Naive thymus-derived CD8-positive, alpha-beta T cell (primary cell): ENCODE measurements around the gene CDH4. TPM values are rescaled to one million over a fixed set of nuclear protein-coding genes. Genes with fewer than 3 reads are reported as not detected.

ENCODE experiments used
- ATAC-seq, 2 donors: fragments of 150-1000 bp; cut with Tn5 transposase in 1 of 2; sonication (Bioruptor Pico), chemical (Tn5 transposase) in 1 of 2; 1 replicate in 1 of 2; 2 replicates in 1 of 2; pipeline ENCODE4 v1.10.0; 2021; ENCODE audit warnings: mild to moderate bottlenecking in 2 of 2, moderate library complexity in 2 of 2
- POLR2A ChIA-PET: fragments of 350-600 bp; sonication (Branson Sonifier 250); formaldehyde crosslinking; loops from one replicate; lab custom pipeline; 2021; ENCODE audit warnings: antibody characterized with exemption; lab: Charles Lee
- DNase-seq, 10 donors: peaks; one replicate each; pipeline versions ENCODE4 v3.0.0 to v3.0.0-alpha.2; 2020 to 2022
- H3K27ac Mint-ChIP-seq, 10 donors: one replicate each; pipeline ENCODE4 v1.8.0; 2020 to 2022; ENCODE audit warnings: mild to moderate bottlenecking in 10 of 10, mixed read lengths in 10 of 10, moderate library complexity in 4 of 10, inconsistent platforms in 1 of 10
- H3K27me3 Mint-ChIP-seq, 5 donors: one replicate each; pipeline ENCODE4 v1.8.0; 2021 to 2022; ENCODE audit warnings: mixed read lengths in 5 of 5
- H3K36me3 Mint-ChIP-seq, 3 donors: one replicate each; pipeline ENCODE4 v1.8.0; 2020 to 2022; ENCODE audit warnings: mixed read lengths in 3 of 3, mild to moderate bottlenecking in 2 of 3, inconsistent platforms in 1 of 3
- H3K4me1 Mint-ChIP-seq, 4 donors: one replicate each; pipeline ENCODE4 v1.8.0; 2021 to 2022; ENCODE audit warnings: mixed read lengths in 4 of 4
- H3K4me3 Mint-ChIP-seq, 10 donors: one replicate each; pipeline ENCODE4 v1.8.0; 2020 to 2022; ENCODE audit warnings: mild to moderate bottlenecking in 10 of 10, mixed read lengths in 10 of 10, moderate library complexity in 6 of 10, inconsistent platforms in 1 of 10
- H3K9me3 Mint-ChIP-seq, 9 donors: one replicate each; pipeline ENCODE4 v1.8.0; 2020 to 2022; ENCODE audit warnings: mixed read lengths in 9 of 9, mild to moderate bottlenecking in 3 of 9, inconsistent platforms in 1 of 9, moderate library complexity in 1 of 9
- polyA plus RNA-seq, 3 donors: library from polyadenylated mRNA; unstranded; fragments of 300-500 nt; fragmentation: Illumina TruSeq; gene quantifications; one replicate each; pipeline ENCODE4 v1.2.3, GENCODE V29; 2021
- total RNA-seq, 8 experiments: library from RNA in 2 of 8; stranded (reverse) in 2 of 8; gene quantifications; one replicate each; pipeline ENCODE4 v1.2.3 and lab custom pipeline; 2021 to 2026

CDH4 gene
- total and polyA plus RNA-seq, 5 experiments from 2014 or later: 0.07 to 0.44 (median 0.15) TPM; not detected in 1

GRCh38 chr20:61649105-61649859 lies 397.2 kb downstream of the CDH4 start:
- no peak for ATAC-seq
- H3K27ac Mint-ChIP-seq: no peak overlapping the region
- H3K36me3 Mint-ChIP-seq: no peaks in the 10 kb centered on the region
- H3K4me1 Mint-ChIP-seq: peaks cover 0 to 2% (median 0%) of the 10 kb centered on the region in 4 donors
- H3K4me3 Mint-ChIP-seq: no peak overlapping the region
- POLR2A ChIA-PET: no interaction called here
- H3K9me3 Mint-ChIP-seq: peaks cover 0 to 5% (median 0%) of the 10 kb centered on the region in 9 donors
- H3K27me3 Mint-ChIP-seq: peaks cover 0 to 8% (median 0%) of the 10 kb centered on the region in 5 donors
- DNase-seq: peak in 1 of 10 donors; percentile 13

- Mint-ChIP-seq H3K36me3 (no peaks in the 10 kb centered on the region), H3K27me3 (peaks cover 0 to 8% (median 0%) of the 10 kb centered on the region in 5 donors), H3K9me3 (peaks cover 0 to 8% (median 0%) of the 10 kb centered on the region in 9 donors), H3K4me3 (no peak overlapping the region), H3K27ac (no peak overlapping the region), H3K4me1 (peaks cover 0 to 2% (median 0%) of the 10 kb centered on the region in 4 donors)
- POLR2A ChIA-PET: no interaction called here
- DNase-seq: peak in 1 of 10 donors; percentile 16
- no peak for ATAC-seq
Measured at GRCh38 chr20:61649860-61650162, 397.8 kb downstream of the CDH4 start.

- POLR2A ChIA-PET: no interaction called here
- ATAC-seq (no peak), DNase-seq (peak in 1 of 10 donors; percentile 42)
- H3K27ac Mint-ChIP-seq: no peak overlapping the region
- no peak overlapping the region for H3K4me3 Mint-ChIP-seq
- no peaks in the 10 kb centered on the region for H3K36me3 Mint-ChIP-seq
- H3K9me3 Mint-ChIP-seq: peaks cover 0 to 8% (median 0%) of the 10 kb centered on the region in 9 donors
- peaks cover 0 to 2% (median 0%) of the 10 kb centered on the region in 4 donors for H3K4me1 Mint-ChIP-seq
- peaks cover 0 to 8% (median 0%) of the 10 kb centered on the region in 5 donors for H3K27me3 Mint-ChIP-seq
Measured at GRCh38 chr20:61650912-61651733, 399.1 kb downstream of the CDH4 start.

GRCh38 chr20:61652146-61652545 lies 400.1 kb downstream of the CDH4 start:
- ATAC-seq (no peak), DNase-seq (no peak)
- POLR2A ChIA-PET: no interaction called here
- H3K27ac Mint-ChIP-seq: no peak overlapping the region
- H3K4me3 Mint-ChIP-seq: no peak overlapping the region
- peaks cover 0 to 2% (median 0%) of the 10 kb centered on the region in 4 donors for H3K4me1 Mint-ChIP-seq
- peaks cover 0 to 8% (median 0%) of the 10 kb centered on the region in 5 donors for H3K27me3 Mint-ChIP-seq
- no peaks in the 10 kb centered on the region for H3K36me3 Mint-ChIP-seq
- H3K9me3 Mint-ChIP-seq: peaks cover 0 to 8% (median 0%) of the 10 kb centered on the region in 9 donors

- Mint-ChIP-seq H3K4me1 (peaks cover 0 to 2% (median 0%) of the 10 kb centered on the region in 4 donors), H3K27me3 (peaks cover 0 to 3% (median 0%) of the 10 kb centered on the region in 5 donors), H3K4me3 (no peak overlapping the region), H3K27ac (no peak overlapping the region), H3K36me3 (no peaks in the 10 kb centered on the region), H3K9me3 (peaks cover 0 to 8% (median 0%) of the 10 kb centered on the region in 9 donors)
- DNase-seq: peak in 1 of 10 donors; percentile 11
- POLR2A ChIA-PET: no interaction called here
- no peak for ATAC-seq
Measured at GRCh38 chr20:61654726-61655125, 402.7 kb downstream of the CDH4 start.

- DNase-seq (peak in 1 of 10 donors; percentile 45), ATAC-seq (no peak)
- H3K4me3 Mint-ChIP-seq: no peak overlapping the region
- peak overlapping the region in 1 of 10 donors; percentile 53 for H3K27ac Mint-ChIP-seq
- peaks cover 0 to 8% (median 0%) of the 10 kb centered on the region in 9 donors for H3K9me3 Mint-ChIP-seq
- peaks cover 0 to 3% (median 0%) of the 10 kb centered on the region in 5 donors for H3K27me3 Mint-ChIP-seq
- no peaks in the 10 kb centered on the region for H3K36me3 Mint-ChIP-seq
- POLR2A ChIA-PET: no interaction called here
- H3K4me1 Mint-ChIP-seq: no peaks in the 10 kb centered on the region
Measured at GRCh38 chr20:61655591-61655990, 403.5 kb downstream of the CDH4 start.

- H3K27ac Mint-ChIP-seq: no peak overlapping the region
- peaks cover 0 to 3% (median 0%) of the 10 kb centered on the region in 5 donors for H3K27me3 Mint-ChIP-seq
- POLR2A ChIA-PET: no interaction called here
- H3K4me3 Mint-ChIP-seq: no peak overlapping the region
- H3K36me3 Mint-ChIP-seq: no peaks in the 10 kb centered on the region
- DNase-seq: peak in 1 of 10 donors; percentile 46
- peaks cover 0 to 8% (median 0%) of the 10 kb centered on the region in 9 donors for H3K9me3 Mint-ChIP-seq
- no peak for ATAC-seq
- H3K4me1 Mint-ChIP-seq: no peaks in the 10 kb centered on the region
Measured at GRCh38 chr20:61656198-61656597, 404.1 kb downstream of the CDH4 start.

GRCh38 chr20:61657721-61658377 lies 405.8 kb downstream of the CDH4 start:
- Mint-ChIP-seq H3K4me3 (no peak overlapping the region), H3K27me3 (peaks cover 0 to 2% (median 0%) of the 10 kb centered on the region in 5 donors), H3K9me3 (peaks cover 0 to 8% (median 0%) of the 10 kb centered on the region in 9 donors), H3K36me3 (no peaks in the 10 kb centered on the region), H3K4me1 (no peaks in the 10 kb centered on the region), H3K27ac (no peak overlapping the region)
- DNase-seq: peak in 1 of 10 donors; percentile 57
- ATAC-seq: no peak
- POLR2A ChIA-PET: no interaction called here

GRCh38 chr20:61658563-61658962 lies 406.5 kb downstream of the CDH4 start:
- Mint-ChIP-seq H3K27ac (no peak overlapping the region), H3K36me3 (no peaks in the 10 kb centered on the region), H3K27me3 (peaks cover 0 to 2% (median 0%) of the 10 kb centered on the region in 5 donors), H3K4me1 (no peaks in the 10 kb centered on the region), H3K9me3 (peaks cover 0 to 8% (median 0%) of the 10 kb centered on the region in 9 donors), H3K4me3 (no peak overlapping the region)
- DNase-seq: peak in 1 of 10 donors; percentile 41
- no peak for ATAC-seq
- POLR2A ChIA-PET: no interaction called here

- ATAC-seq (no peak), DNase-seq (peak in 1 of 10 donors; percentile 38)
- peaks cover 0 to 2% (median 0%) of the 10 kb centered on the region in 5 donors for H3K27me3 Mint-ChIP-seq
- no peak overlapping the region for H3K4me3 Mint-ChIP-seq
- no peak overlapping the region for H3K27ac Mint-ChIP-seq
- no peaks in the 10 kb centered on the region for H3K36me3 Mint-ChIP-seq
- POLR2A ChIA-PET: no interaction called here
- peaks cover 0 to under 1% (median 0%) of the 10 kb centered on the region in 9 donors for H3K9me3 Mint-ChIP-seq
- no peaks in the 10 kb centered on the region for H3K4me1 Mint-ChIP-seq
Measured at GRCh38 chr20:61659246-61659993, 407.4 kb downstream of the CDH4 start.

GRCh38 chr20:61659994-61660346 lies 407.9 kb downstream of the CDH4 start:
- Mint-ChIP-seq H3K27ac (no peak overlapping the region), H3K4me1 (no peaks in the 10 kb centered on the region), H3K27me3 (peaks cover 0 to 2% (median 0%) of the 10 kb centered on the region in 5 donors), H3K36me3 (no peaks in the 10 kb centered on the region), H3K4me3 (no peak overlapping the region), H3K9me3 (no peaks in the 10 kb centered on the region)
- DNase-seq (no peak), ATAC-seq (no peak)
- POLR2A ChIA-PET: no interaction called here

GRCh38 chr20:61660559-61660958 lies 408.5 kb downstream of the CDH4 start:
- Mint-ChIP-seq H3K9me3 (no peaks in the 10 kb centered on the region), H3K4me3 (no peak overlapping the region), H3K27ac (no peak overlapping the region), H3K27me3 (peaks cover 0 to 2% (median 0%) of the 10 kb centered on the region in 5 donors), H3K4me1 (no peaks in the 10 kb centered on the region), H3K36me3 (no peaks in the 10 kb centered on the region)
- no peak for ATAC-seq
- DNase-seq: no peak
- POLR2A ChIA-PET: no interaction called here
